ENCODE measurements around the gene KIF17.

Gene KIF17

GRCh38 chr1:20717452-20718342, at the start of gene KIF17:
Gene KIF17, minus strand, starts transcription at chr1:20718007. Its CDS starts 301 bp downstream, at chr1:20717706.
- peak; percentile 77 for DNase-seq

- DNase-seq, result no peak
These were observed 49.5 kb upstream of the KIF17 start for GRCh38 chr1:20767271-20767670.

GRCh38 chr1:20763417-20763816, 45.6 kb upstream of the KIF17 start:
- DNase-seq, result no peak

GRCh38 chr1:20760322-20760721, 42.5 kb upstream of the KIF17 start:
- DNase-seq, result no peak

- no peak for DNase-seq
These were observed 35.8 kb upstream of the KIF17 start for GRCh38 chr1:20753589-20753988.

- DNase-seq, result no peak
These were observed 33.7 kb upstream of the KIF17 start for GRCh38 chr1:20751462-20751990.

GRCh38 chr1:20742671-20743070, 24.9 kb upstream of the KIF17 start:
- DNase-seq, result no peak

GRCh38 chr1:20740781-20741180, 23.0 kb upstream of the KIF17 start:
- DNase-seq, result no peak

- no peak for DNase-seq
These were observed 21.4 kb upstream of the KIF17 start for GRCh38 chr1:20739225-20739624.

- no peak for DNase-seq
These were observed 17.8 kb upstream of the KIF17 start for GRCh38 chr1:20735581-20736111.

GRCh38 chr1:20733360-20733975, 15.7 kb upstream of the KIF17 start:
- DNase-seq, result no peak

GRCh38 chr1:20732588-20733359, 15.0 kb upstream of the KIF17 start, which contains the start of gene SH2D5:
Gene SH2D5, minus strand, starts transcription at chr1:20732703. Its CDS starts 4,659 bp downstream, at chr1:20728044.
- peak; percentile 75 for DNase-seq

- DNase-seq, result peak; percentile 66
These were observed 14.3 kb upstream of the KIF17 start for GRCh38 chr1:20732071-20732587.

- DNase-seq, result no peak
These were observed 13.5 kb upstream of the KIF17 start for GRCh38 chr1:20731057-20731991.

GRCh38 chr1:20730690-20731056, 12.9 kb upstream of the KIF17 start:
- DNase-seq, result no peak

GRCh38 chr1:20729990-20730689, 12.3 kb upstream of the KIF17 start:
- no peak for DNase-seq

- DNase-seq, result no peak
These were observed 11.5 kb upstream of the KIF17 start for GRCh38 chr1:20729155-20729931.

- DNase-seq, result no peak
These were observed 10.8 kb upstream of the KIF17 start for GRCh38 chr1:20728371-20729154.

- no peak for DNase-seq
These were observed 10.0 kb upstream of the KIF17 start for GRCh38 chr1:20727746-20728316.
